Gastrocnemius medialis (tissue), 4 donors: ENCODE data around the gene C3. TPM values are rescaled to one million over a fixed set of nuclear protein-coding genes. Genes with fewer than 3 reads are reported as not detected.

ENCODE experiments used
- ATAC-seq, 2 donors: fragments of 150-250 bp; one replicate each; pipeline ENCODE4 v1.9.1; 2016
- DNase-seq, 2 donors: peaks; one replicate each; pipeline ENCODE4 v3.0.0-alpha.2; 2019
- H3K27ac ChIP-seq, 4 donors: fragments of 200-600 bp; sonication (generic); 1 replicate in 1 of 4; 2 replicates in 3 of 4; pipeline ENCODE4 v1.5.1; 2016 to 2018; ENCODE audit warnings: mild to moderate bottlenecking in 2 of 4, moderate library complexity in 1 of 4
- H3K27me3 ChIP-seq, 3 donors: fragments of 200-600 bp; sonication (generic) in 2 of 3; 1 replicate in 1 of 3; 2 replicates in 2 of 3; pipeline versions ENCODE4 v1.5.1 to v1.6.0; 2016 to 2019; ENCODE audit warnings: mild to moderate bottlenecking in 1 of 3, moderate library complexity in 1 of 3
- H3K36me3 ChIP-seq, 2 donors: fragments of 200-600 bp; sonication (generic) in 1 of 2; one replicate each; pipeline ENCODE4 v1.5.1; 2017 to 2018
- H3K4me1 ChIP-seq, 2 donors: fragments of 200-600 bp; sonication (generic) in 1 of 2; one replicate each; pipeline ENCODE4 v1.5.1; 2016 to 2017; ENCODE audit warnings: mild to moderate bottlenecking in 2 of 2
- H3K4me3 ChIP-seq, 4 donors: fragments of 200-600 bp; sonication (generic) in 3 of 4; 1 replicate in 1 of 4; 2 replicates in 3 of 4; pipeline ENCODE4 v1.5.1; 2016 to 2019; ENCODE audit warnings: mild to moderate bottlenecking in 2 of 4
- H3K9me3 ChIP-seq, 3 donors: fragments of 200-600 bp; sonication (generic) in 2 of 3; 1 replicate in 1 of 3; 2 replicates in 2 of 3; pipeline ENCODE4 v1.5.1; 2016 to 2019
- CTCF ChIP-seq, 5 experiments: fragments of 450-650 bp in 3 of 5; fragments of 200-600 bp in 2 of 5; sonication (generic) in 2 of 5; IDR thresholded peaks in 4 of 5; conservative IDR thresholded peaks in 1 of 5; 1 replicate in 4 of 5; 2 replicates in 1 of 5; pipeline ENCODE4 v1.5.1; 2016 to 2019; ENCODE audit warnings: antibody characterized with exemption in 5 of 5, mild to moderate bottlenecking in 3 of 5, moderate library complexity in 3 of 5
- POLR2A ChIP-seq, 2 donors: fragments of 450-650 bp; IDR thresholded peaks; one replicate each; pipeline ENCODE4 v1.6.1; 2017; ENCODE audit warnings: antibody characterized with exemption in 2 of 2, mild to moderate bottlenecking in 2 of 2, moderate library complexity in 2 of 2
- in situ Hi-C, 4 donors: fragments of 200-750 bp; cut with MboI; loops; one replicate each; pipeline versions ENCODE4 v1.15.0 to v1.8.0; 2017; ENCODE audit warnings: low sequenced_read_pairs in 4 of 4
- intact Hi-C: fragments of 100-400 bp; cut with DNase I; formaldehyde crosslinking; loops from one replicate; pipeline ENCODE4 v1.15.1; 2023; ENCODE audit warnings: low total_unique reads
- total RNA-seq, 4 donors: library from RNA; depleted of rRNA; stranded (reverse); fragments of >200 nt; gene quantifications; one replicate each; pipeline versions ENCODE4 v1.1.0 to v1.2.3, GENCODE V29; 2016

C3 gene
- total RNA-seq, 4 donors from 2014 or later: 25.9 to 121 (median 70.6) TPM

DNA sequence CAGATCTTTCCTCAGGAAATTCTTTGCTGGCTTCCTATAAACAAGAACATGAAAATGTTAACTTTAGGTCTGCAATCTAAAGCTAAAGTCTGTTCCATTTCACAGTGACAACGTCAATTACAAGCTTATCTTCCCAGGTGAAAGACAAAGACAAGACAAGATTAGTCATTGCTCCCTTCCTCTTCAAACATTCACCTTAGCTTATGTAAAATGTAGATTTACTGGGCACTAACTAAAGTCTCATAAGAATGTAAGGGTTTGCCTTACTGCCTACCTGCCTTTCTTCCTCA lies 67.7 kb downstream of the C3 start:
- intact Hi-C loops (no loop called here), in situ Hi-C loops (no loop called here)
- DNase-seq (no peak), ATAC-seq (no peak)
- H3K9me3 ChIP-seq: no peaks in the 10 kb centered on the region
- no peaks in the 10 kb centered on the region for H3K36me3 ChIP-seq
- H3K4me1 ChIP-seq: no peaks in the 10 kb centered on the region
- H3K4me3 ChIP-seq: no peak overlapping the region
- TF ChIP-seq POLR2A (IDR thresholded peaks at IDR 0.05) (no peak), CTCF (IDR thresholded peaks at IDR 0.05 in 4 of 5, conservative IDR thresholded peaks at IDR 0.05 in 1 of 5) (no peak)
- H3K27me3 ChIP-seq: peaks cover 0 to 3% (median 2%) of the 10 kb centered on the region in 3 donors
- no peak overlapping the region for H3K27ac ChIP-seq

GRCh38 chr19:6651965-6652804 lies 68.3 kb downstream of the C3 start:
- H3K4me3 ChIP-seq: no peak overlapping the region
- H3K4me1 ChIP-seq: no peaks in the 10 kb centered on the region
- intact Hi-C loops (no loop called here), in situ Hi-C loops (no loop called here)
- no peak overlapping the region for H3K27ac ChIP-seq
- no peaks in the 10 kb centered on the region for H3K36me3 ChIP-seq
- no peak for TF ChIP-seq CTCF (IDR thresholded peaks at IDR 0.05 in 4 of 5, conservative IDR thresholded peaks at IDR 0.05 in 1 of 5)
- no peak for TF ChIP-seq POLR2A (IDR thresholded peaks at IDR 0.05)
- no peaks in the 10 kb centered on the region for H3K9me3 ChIP-seq
- H3K27me3 ChIP-seq: peaks cover 0 to 3% (median 0%) of the 10 kb centered on the region in 3 donors
- ATAC-seq: no peak
- no peak for DNase-seq

DNA sequence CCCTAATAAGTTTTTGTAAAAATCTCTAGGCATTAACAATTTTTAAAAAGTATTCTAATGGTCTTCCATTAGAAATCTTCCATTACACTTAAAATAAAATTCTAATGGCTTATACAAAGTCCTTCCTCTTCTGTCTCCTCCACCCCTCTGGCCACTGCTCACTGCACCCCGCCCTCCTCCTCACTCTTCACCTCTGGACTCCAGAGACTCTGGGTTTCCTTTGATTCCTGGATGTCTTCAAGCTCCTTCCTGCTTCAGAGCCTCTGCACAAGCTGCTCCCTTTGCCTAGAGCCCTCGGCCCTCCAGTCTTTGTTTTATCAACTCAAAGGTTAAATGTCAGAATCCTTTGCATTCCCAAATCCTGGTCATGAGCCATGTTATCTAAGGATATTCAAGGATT lies 71.3 kb downstream of the C3 start:
- intact Hi-C loops: no loop called here
- H3K27me3 ChIP-seq: peaks cover 0 to 3% (median 0%) of the 10 kb centered on the region in 3 donors
- H3K4me3 ChIP-seq: no peak overlapping the region
- H3K36me3 ChIP-seq: no peaks in the 10 kb centered on the region
- no peaks in the 10 kb centered on the region for H3K4me1 ChIP-seq
- DNase-seq: no peak
- no peak for TF ChIP-seq POLR2A (IDR thresholded peaks at IDR 0.05)
- TF ChIP-seq CTCF (IDR thresholded peaks at IDR 0.05 in 4 of 5, conservative IDR thresholded peaks at IDR 0.05 in 1 of 5): no peak
- no peak for ATAC-seq
- in situ Hi-C loops: loop anchor here in 2 of 4 donors (25.0 kb wide), 1 partner anchor 213 kb away; no protein-coding TSS in a partner anchor
- H3K9me3 ChIP-seq: no peaks in the 10 kb centered on the region
- no peak overlapping the region for H3K27ac ChIP-seq

- intact Hi-C loops: no loop called here
- TF ChIP-seq CTCF (IDR thresholded peaks at IDR 0.05 in 4 of 5, conservative IDR thresholded peaks at IDR 0.05 in 1 of 5) (no peak), POLR2A (IDR thresholded peaks at IDR 0.05) (no peak)
Observed at GRCh38 chr19:6648141-6648715, 72.2 kb downstream of the C3 start.

More at GRCh38 chr19:6648141-6648715, 72.2 kb downstream of the C3 start:
- in situ Hi-C loops: loop anchor here in 2 of 4 donors (25.0 kb wide), 1 partner anchor 214 kb away; no protein-coding TSS in a partner anchor
- Histone ChIP-seq H3K4me1 (no peaks in the 10 kb centered on the region), H3K27me3 (peaks cover 0 to 3% (median 0%) of the 10 kb centered on the region in 3 donors), H3K4me3 (no peak overlapping the region), H3K9me3 (no peaks in the 10 kb centered on the region), H3K36me3 (no peaks in the 10 kb centered on the region), H3K27ac (no peak overlapping the region)
- ATAC-seq (no peak), DNase-seq (no peak)
